RWPE2 (cell line): ENCODE data around the gene P2RX3.

ENCODE experiments used
- ATAC-seq: fragments of 200-7000 bp; cut with Tn5 transposase; 3 replicates; pipeline ENCODE4 v1.9.1; 2021; ENCODE audit warnings: low read depth
- DNase-seq: peaks from one replicate; pipeline ENCODE4 v3.0.0-alpha.2; 2020; ENCODE audit warnings: low spot score
- H3K27ac ChIP-seq: fragments of 450-650 bp; 2 replicates; pipeline ENCODE4 v1.5.1; 2017; ENCODE audit warnings: mild to moderate bottlenecking; ENCODE audit not compliant: poor library complexity, severe bottlenecking
- H3K27me3 ChIP-seq: fragments of 250-450 bp; sonication (Bioruptor Pico); 2 replicates; pipeline ENCODE4 v1.5.1; 2021; ENCODE audit warnings: mild to moderate bottlenecking, moderate library complexity; ENCODE audit not compliant: insufficient read depth, poor library complexity, severe bottlenecking
- H3K36me3 ChIP-seq: fragments of 250-450 bp; sonication (Bioruptor Pico); 2 replicates; pipeline ENCODE4 v1.5.1; 2020; ENCODE audit warnings: low read depth, mild to moderate bottlenecking, moderate library complexity
- H3K4me1 ChIP-seq: fragments of 250-450 bp; sonication (Bioruptor Pico); 2 replicates; pipeline ENCODE4 v1.5.1; 2021; ENCODE audit warnings: mild to moderate bottlenecking, moderate library complexity; ENCODE audit not compliant: insufficient read depth, poor library complexity, severe bottlenecking
- H3K4me3 ChIP-seq: fragments of 250-450 bp; sonication (Bioruptor Pico); 2 replicates; pipeline ENCODE4 v1.5.1; 2021; ENCODE audit warnings: mild to moderate bottlenecking, moderate library complexity; ENCODE audit not compliant: severe bottlenecking
- H3K9me3 ChIP-seq: fragments of 250-450 bp; sonication (Bioruptor Pico); 2 replicates; pipeline ENCODE4 v1.5.1; 2021; ENCODE audit warnings: mild to moderate bottlenecking, moderate library complexity; ENCODE audit not compliant: severe bottlenecking
- CTCF ChIP-seq: fragments of 450-650 bp; IDR thresholded peaks from one replicate; pipeline ENCODE4 v1.5.1; 2017; ENCODE audit warnings: mild to moderate bottlenecking, moderate library complexity; ENCODE audit not compliant: poor library complexity, severe bottlenecking

P2RX3 gene

GRCh38 chr11:57370251-57370650 is 32.1 kb downstream of the P2RX3 start:
- ATAC-seq (peak; percentile 71; the same call in 2 of the 3 replicates), DNase-seq (no peak)
- TF ChIP-seq CTCF: no peak
- Histone ChIP-seq H3K27ac (no peak overlapping the region), H3K4me3 (no peak overlapping the region), H3K9me3 (no peaks in the 10 kb centered on the region), H3K4me1 (peaks cover 7% of the 10 kb centered on the region), H3K36me3 (no peaks in the 10 kb centered on the region), H3K27me3 (no peaks in the 10 kb centered on the region)

- TF ChIP-seq CTCF: no peak
- DNase-seq: no peak
- H3K9me3 ChIP-seq: no peaks in the 10 kb centered on the region
- H3K4me3 ChIP-seq: no peak overlapping the region
- H3K27ac ChIP-seq: no peak overlapping the region
- ATAC-seq: no peak
- H3K36me3 ChIP-seq: no peaks in the 10 kb centered on the region
- H3K27me3 ChIP-seq: no peaks in the 10 kb centered on the region
- H3K4me1 ChIP-seq: peaks cover 7% of the 10 kb centered on the region
Measured at GRCh38 chr11:57370941-57371340, 32.8 kb downstream of the P2RX3 start.

- H3K4me3 ChIP-seq: no peak overlapping the region
- no peaks in the 10 kb centered on the region for H3K27me3 ChIP-seq
- no peak overlapping the region for H3K27ac ChIP-seq
- DNase-seq: no peak
- no peaks in the 10 kb centered on the region for H3K36me3 ChIP-seq
- peaks cover 7% of the 10 kb centered on the region for H3K4me1 ChIP-seq
- TF ChIP-seq CTCF: no peak
- no peaks in the 10 kb centered on the region for H3K9me3 ChIP-seq
- no peak for ATAC-seq
Measured at GRCh38 chr11:57373146-57373545, 35.0 kb downstream of the P2RX3 start.

GRCh38 chr11:57374966-57375365 is 36.8 kb downstream of the P2RX3 start:
- peaks cover 4% of the 10 kb centered on the region for H3K4me1 ChIP-seq
- ATAC-seq: no peak
- H3K9me3 ChIP-seq: no peaks in the 10 kb centered on the region
- H3K4me3 ChIP-seq: no peak overlapping the region
- no peak overlapping the region for H3K27ac ChIP-seq
- DNase-seq: no peak
- no peaks in the 10 kb centered on the region for H3K36me3 ChIP-seq
- TF ChIP-seq CTCF: no peak
- no peaks in the 10 kb centered on the region for H3K27me3 ChIP-seq

GRCh38 chr11:57375490-57375889 is 37.3 kb downstream of the P2RX3 start:
- no peak for TF ChIP-seq CTCF
- ATAC-seq (no peak), DNase-seq (no peak)
- Histone ChIP-seq H3K27ac (no peak overlapping the region), H3K36me3 (no peaks in the 10 kb centered on the region), H3K4me1 (no peaks in the 10 kb centered on the region), H3K9me3 (no peaks in the 10 kb centered on the region), H3K27me3 (no peaks in the 10 kb centered on the region), H3K4me3 (no peak overlapping the region)
